Effector memory CD8-positive, alpha-beta T cell (primary cell): ENCODE measurements around the gene RFC5.
"Not testable (repeated sequence)": the region's sequence is repeated elsewhere in the genome, so short reads cannot be mapped to it uniquely, and the experiment has no call there.

Source experiments
- ATAC-seq: fragments of 150-1000 bp; cut with Tn5 transposase; replicated peaks from 2 replicates; pipeline ENCODE4 v1.10.0; 2021; ENCODE audit warnings: mild to moderate bottlenecking, moderate library complexity
- DNase-seq, 3 experiments: peaks; one replicate each; pipeline ENCODE4 v3.0.0; 2021
- H3K27ac Mint-ChIP-seq, 2 donors: one replicate each; pipeline ENCODE4 v1.8.0; 2022; ENCODE audit warnings: mild to moderate bottlenecking in 2 of 2, mixed read lengths in 2 of 2, moderate library complexity in 2 of 2
- H3K27me3 Mint-ChIP-seq, 2 donors: one replicate each; pipeline ENCODE4 v1.8.0; 2022; ENCODE audit warnings: mixed read lengths in 2 of 2
- H3K36me3 Mint-ChIP-seq: one replicate; pipeline ENCODE4 v1.8.0; 2022; ENCODE audit warnings: mild to moderate bottlenecking, moderate library complexity, mixed read lengths; ENCODE audit not compliant: insufficient read depth
- H3K4me1 Mint-ChIP-seq, 2 donors: one replicate each; pipeline ENCODE4 v1.8.0; 2022; ENCODE audit warnings: low read depth in 2 of 2, mixed read lengths in 2 of 2
- H3K4me3 Mint-ChIP-seq, 2 donors: one replicate each; pipeline ENCODE4 v1.8.0; 2022; ENCODE audit warnings: mild to moderate bottlenecking in 2 of 2, mixed read lengths in 2 of 2, moderate library complexity in 2 of 2
- H3K9me3 Mint-ChIP-seq, 2 donors: one replicate each; pipeline ENCODE4 v1.8.0; 2022; ENCODE audit warnings: mixed read lengths in 2 of 2

RFC5 gene

DNA sequence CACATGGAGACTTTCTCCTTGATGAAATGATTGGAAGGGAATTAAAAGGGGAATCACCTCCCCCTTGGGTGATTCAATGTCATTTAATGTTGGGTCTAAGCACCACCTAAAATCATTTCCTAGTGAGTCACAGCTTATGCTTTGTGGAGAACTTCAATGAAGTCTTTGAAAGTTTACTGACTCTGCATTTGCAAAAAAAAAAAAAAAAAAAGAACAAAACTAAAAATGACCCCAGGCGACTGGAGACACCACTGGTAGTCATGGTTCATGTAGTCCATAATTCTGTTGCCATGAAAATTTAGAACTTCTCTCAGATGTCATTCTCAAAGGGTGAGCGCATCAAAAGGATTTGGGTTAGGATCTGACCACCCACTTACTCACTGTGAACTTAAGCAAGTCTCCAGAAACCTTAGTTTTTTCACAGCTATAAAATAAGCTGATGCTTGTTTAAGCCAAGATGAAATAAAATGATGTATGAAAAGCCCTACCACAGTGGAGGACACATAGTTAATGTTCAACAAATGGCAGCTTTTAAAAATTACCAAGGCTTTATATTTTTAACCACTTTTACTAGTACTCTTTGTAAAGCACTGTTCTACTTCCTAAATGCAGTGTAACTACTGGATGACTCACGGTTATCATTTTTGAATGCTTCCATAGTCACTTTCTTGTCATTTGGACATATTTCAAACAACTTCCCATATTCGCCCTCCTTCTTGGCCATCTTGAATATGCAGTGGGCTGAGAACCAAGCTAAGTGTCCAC lies 29.6 kb upstream of the RFC5 start:
- Mint-ChIP-seq H3K36me3 (no peaks in the 10 kb centered on the region), H3K4me1 (no peaks in the 10 kb centered on the region), H3K27ac (no peak overlapping the region), H3K27me3 (peaks cover 28 to 48% of the 10 kb centered on the region in 2 donors), H3K9me3 (peaks cover 0 to 3% of the 10 kb centered on the region in 2 donors), H3K4me3 (no peak overlapping the region)
- DNase-seq (no peak), ATAC-seq (no peak)

DNA sequence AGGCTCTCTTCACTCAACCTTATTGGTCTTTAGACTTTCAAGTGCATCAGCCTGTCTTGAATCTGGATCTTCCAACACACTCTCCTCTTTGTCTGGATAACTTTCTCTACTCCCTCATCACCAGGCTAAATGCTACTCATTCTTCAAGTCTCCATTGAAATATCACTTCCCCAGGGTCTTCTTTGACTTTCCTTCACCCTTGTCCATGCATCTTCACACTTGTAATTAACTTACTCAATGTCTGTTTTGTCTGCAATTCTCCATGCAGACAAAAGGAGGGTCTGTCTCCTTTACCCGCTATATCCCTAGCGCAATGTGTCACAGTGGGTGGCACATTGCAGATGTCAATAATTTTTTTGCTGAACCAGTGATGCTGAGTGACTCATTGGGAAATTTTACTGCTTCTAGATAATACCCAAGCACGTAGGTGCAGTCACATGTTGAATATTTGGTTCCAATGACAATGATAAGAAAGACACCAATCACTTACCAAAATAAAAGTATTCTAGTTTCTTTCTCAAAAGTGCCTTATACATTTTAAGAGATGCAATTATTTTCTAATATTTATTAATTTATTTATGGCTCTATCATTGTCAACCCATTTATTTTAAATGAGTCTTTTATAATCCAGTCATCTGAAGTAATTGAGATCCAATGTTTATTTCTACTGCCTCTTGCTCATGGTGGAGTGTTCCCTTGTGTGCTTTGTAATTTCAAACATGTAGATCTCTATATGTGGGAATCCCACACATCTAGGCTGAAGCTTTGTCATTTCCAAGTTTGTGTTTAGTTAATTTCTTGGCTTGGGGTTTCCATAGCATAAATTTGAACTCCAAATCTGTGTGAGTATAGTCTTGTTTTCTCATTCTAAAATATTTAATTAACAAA lies 21.7 kb upstream of the RFC5 start:
- H3K4me1 Mint-ChIP-seq, result no peaks in the 10 kb centered on the region
- ATAC-seq, result no peak
- no peaks in the 10 kb centered on the region for H3K36me3 Mint-ChIP-seq
- DNase-seq, result no peak
- H3K9me3 Mint-ChIP-seq, result peaks cover 0 to 3% of the 10 kb centered on the region in 2 donors
- no peak overlapping the region for H3K27ac Mint-ChIP-seq
- peaks cover 22 to 25% of the 10 kb centered on the region in 2 donors for H3K27me3 Mint-ChIP-seq
- no peak overlapping the region for H3K4me3 Mint-ChIP-seq

DNA sequence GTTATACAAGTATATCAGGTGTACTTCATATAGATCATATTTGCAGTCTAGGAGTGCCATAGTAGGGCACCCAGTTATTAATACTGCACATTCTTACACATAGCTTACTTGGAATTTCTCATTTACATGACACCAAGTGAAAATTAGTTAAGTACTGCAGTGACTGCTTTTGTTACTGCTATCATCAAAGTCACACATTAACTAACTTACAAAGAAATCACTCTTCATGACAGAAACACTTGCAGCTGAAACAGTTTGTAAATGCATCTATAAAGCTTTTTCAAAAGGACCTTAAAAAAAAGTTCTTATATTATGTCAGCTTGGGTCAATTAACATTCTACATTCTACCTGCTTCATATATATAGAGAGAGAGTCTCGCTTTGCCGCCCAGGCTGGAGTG lies 17.8 kb upstream of the RFC5 start:
- no peak overlapping the region for H3K27ac Mint-ChIP-seq
- ATAC-seq (no peak), DNase-seq (no peak)
- no peak overlapping the region for H3K4me3 Mint-ChIP-seq
- H3K9me3 Mint-ChIP-seq, result no peaks in the 10 kb centered on the region
- peaks cover 11 to 15% of the 10 kb centered on the region in 2 donors for H3K27me3 Mint-ChIP-seq
- no peaks in the 10 kb centered on the region for H3K36me3 Mint-ChIP-seq
- H3K4me1 Mint-ChIP-seq, result no peaks in the 10 kb centered on the region

DNA sequence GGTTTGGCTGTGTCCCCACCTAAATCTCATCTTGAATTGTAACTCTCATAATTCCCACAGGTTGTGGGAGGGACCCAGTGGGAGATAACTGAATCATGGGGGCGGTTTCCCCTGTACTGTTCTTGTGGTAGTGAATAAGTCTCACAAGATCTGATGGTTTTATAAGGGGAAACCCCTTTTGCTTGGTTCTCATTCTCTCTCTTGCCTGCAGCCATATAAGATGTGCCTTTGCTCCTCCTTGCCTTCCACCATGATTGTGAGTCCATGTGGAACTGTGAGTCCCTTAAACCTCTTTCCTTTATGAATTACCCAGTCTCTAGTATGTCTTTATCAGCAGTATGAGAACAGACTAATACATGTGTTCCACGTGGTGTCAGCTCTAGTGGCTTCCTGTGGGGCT lies 16.7 kb upstream of the RFC5 start:
- H3K27ac Mint-ChIP-seq, DNase-seq, H3K9me3 Mint-ChIP-seq, ATAC-seq, H3K4me1 Mint-ChIP-seq, H3K27me3 Mint-ChIP-seq, H3K4me3 Mint-ChIP-seq, H3K36me3 Mint-ChIP-seq: not testable (repeated sequence)

DNA sequence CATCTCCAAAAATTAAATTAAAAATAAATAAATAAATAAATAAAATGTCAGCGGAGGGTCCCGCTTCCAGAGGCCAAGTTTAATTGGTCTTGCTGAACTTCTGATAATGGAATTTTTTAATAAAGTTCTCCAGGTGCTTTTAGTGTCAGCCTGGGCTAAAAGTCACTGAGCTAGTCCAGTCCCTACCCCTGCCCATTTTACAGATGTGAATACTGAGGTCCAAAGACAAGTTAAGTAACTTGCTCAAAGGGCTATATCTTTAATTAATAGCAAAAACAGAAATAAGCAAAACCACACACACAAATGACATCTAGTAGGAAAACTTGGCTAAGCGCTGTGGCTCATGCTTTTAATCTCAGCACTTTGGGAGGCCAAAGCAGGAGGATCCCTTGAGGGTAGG lies 5.6 kb upstream of the RFC5 start:
- Mint-ChIP-seq H3K27ac (no peak overlapping the region), H3K9me3 (no peaks in the 10 kb centered on the region)

DNA sequence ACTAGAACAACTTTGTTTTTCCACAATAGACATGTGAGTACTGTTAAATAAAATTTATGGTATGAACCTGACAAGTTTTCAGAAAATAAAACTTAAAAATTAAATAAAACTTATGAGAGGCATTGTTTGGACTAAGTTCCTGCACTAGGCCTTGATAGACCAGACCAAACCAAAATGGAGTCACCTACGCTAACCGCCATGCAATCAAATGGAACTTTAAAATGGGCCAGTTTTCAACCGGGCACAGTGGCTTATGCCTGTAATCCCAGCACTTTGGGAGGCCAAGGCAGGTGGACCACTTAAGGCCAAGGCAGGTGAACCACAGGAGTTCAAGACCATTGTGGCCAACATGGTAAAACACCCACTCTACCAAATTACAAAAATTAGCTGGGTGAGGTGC lies 5.1 kb upstream of the RFC5 start:
- peaks cover 1 to 2% of the 10 kb centered on the region in 2 donors for H3K4me1 Mint-ChIP-seq
- peaks cover 12% of the 10 kb centered on the region for H3K36me3 Mint-ChIP-seq
- no peaks in the 10 kb centered on the region for H3K9me3 Mint-ChIP-seq
- ATAC-seq, result no peak
- no peak for DNase-seq
- no peak overlapping the region for H3K4me3 Mint-ChIP-seq
- H3K27me3 Mint-ChIP-seq, result peaks cover 0 to 16% of the 10 kb centered on the region in 2 donors
- no peak overlapping the region for H3K27ac Mint-ChIP-seq

More for the DNA sequence above, 5.6 kb upstream of the RFC5 start:
- DNase-seq (no peak), ATAC-seq (no peak)
- peaks cover 0 to 16% of the 10 kb centered on the region in 2 donors for H3K27me3 Mint-ChIP-seq
- H3K36me3 Mint-ChIP-seq, result peaks cover 7% of the 10 kb centered on the region
- H3K4me1 Mint-ChIP-seq, result no peaks in the 10 kb centered on the region
- H3K4me3 Mint-ChIP-seq, result no peak overlapping the region

DNA sequence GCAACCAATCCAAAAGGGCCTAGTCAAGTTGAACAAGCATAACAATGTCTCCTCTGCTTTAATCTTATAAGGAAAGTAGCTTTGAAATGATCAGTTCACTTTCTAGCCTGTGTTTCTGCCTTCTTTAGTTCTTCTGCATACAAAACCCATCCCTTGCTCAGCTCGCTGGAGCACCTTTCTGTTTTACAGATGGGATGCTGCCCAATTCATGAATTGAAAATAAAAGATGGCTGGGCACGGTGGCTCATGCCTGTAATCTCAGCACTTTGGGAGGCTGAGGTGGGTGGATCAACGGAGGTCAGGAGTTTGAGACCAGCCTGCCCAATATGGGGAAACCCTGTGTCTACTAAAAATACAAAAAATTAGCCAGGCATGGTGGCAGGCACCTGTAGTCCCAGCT lies 4.5 kb upstream of the RFC5 start:
- DNase-seq (no peak), ATAC-seq (no peak)
- Mint-ChIP-seq H3K9me3 (no peaks in the 10 kb centered on the region), H3K27ac (no peak overlapping the region), H3K4me3 (no peak overlapping the region), H3K4me1 (peaks cover 4 to 5% of the 10 kb centered on the region in 2 donors), H3K27me3 (peaks cover 0 to 16% of the 10 kb centered on the region in 2 donors), H3K36me3 (peaks cover 17% of the 10 kb centered on the region)

DNA sequence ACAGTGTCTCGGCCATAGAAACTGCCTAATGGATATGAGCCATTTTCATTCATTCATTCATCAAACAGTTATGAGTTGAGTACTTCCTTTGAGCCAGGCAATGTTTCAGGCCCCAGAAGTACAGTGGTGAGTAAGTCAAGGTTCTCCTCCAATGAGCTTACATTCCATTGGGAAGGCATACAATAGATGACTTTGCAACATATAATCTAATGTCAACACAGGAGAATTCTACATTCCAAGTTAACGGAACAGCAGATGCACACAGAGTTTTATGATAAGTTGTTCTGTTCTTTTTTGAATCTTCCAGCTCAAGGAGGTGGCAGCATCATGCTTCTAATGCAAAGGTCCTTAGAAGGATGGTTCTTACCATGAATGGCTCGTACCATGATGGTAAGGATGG lies 3.2 kb upstream of the RFC5 start:
- H3K4me1 Mint-ChIP-seq, result peaks cover 13 to 14% of the 10 kb centered on the region in 2 donors
- DNase-seq (no peak), ATAC-seq (no peak)
- H3K36me3 Mint-ChIP-seq, result peaks cover 24% of the 10 kb centered on the region
- no peak overlapping the region for H3K27ac Mint-ChIP-seq
- H3K4me3 Mint-ChIP-seq, result no peak overlapping the region
- H3K9me3 Mint-ChIP-seq, result no peaks in the 10 kb centered on the region
- peaks cover 0 to 16% of the 10 kb centered on the region in 2 donors for H3K27me3 Mint-ChIP-seq

DNA sequence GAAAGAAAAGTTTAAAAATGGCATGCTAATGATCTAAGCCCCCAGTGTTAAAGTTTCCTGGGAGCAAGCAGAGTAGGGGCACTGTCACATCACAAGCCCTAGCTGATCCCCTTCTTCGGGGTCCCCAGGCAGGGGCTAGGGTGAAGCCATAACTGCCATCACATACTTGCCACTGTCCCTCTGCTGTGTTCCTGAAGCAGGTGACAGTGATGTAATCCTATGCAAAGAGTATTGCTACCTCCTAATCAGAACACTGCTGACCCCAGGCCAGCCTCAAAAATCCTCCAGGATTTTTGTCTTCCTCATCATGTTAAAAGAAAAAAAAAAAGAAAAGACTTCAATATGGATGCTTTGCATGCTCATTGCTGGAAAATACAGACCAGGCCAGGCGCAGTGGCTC lies 1.2 kb upstream of the RFC5 start:
- Mint-ChIP-seq H3K36me3 (peaks cover 24% of the 10 kb centered on the region), H3K4me3 (peak overlapping the region; percentile 91), H3K27ac (peak overlapping the region in 1 of 2 donors; percentile 95), H3K27me3 (no peaks in the 10 kb centered on the region), H3K9me3 (no peaks in the 10 kb centered on the region), H3K4me1 (peaks cover 13 to 14% of the 10 kb centered on the region in 2 donors)
- ATAC-seq, result no peak
- no peak for DNase-seq

DNA sequence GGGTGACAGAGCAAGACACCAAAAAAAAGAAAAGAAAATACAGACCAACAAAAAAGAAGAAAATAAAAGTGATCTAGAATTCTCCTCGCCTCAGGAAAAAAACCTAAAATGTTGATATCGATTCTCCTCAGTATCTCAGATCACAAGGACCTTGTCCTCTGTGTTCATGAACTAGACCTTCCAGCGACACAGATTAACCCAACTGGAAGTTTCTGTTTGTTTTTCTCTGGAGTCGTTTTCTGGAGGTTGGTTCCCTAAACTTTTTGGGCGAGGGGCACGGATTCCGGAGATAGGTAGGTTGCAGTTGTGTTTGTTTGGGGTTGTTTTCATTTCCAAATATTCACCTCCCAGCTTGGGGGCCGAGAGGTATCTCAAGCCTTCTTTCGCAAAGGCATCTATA lies 559 bp upstream of the RFC5 start:
- no peaks in the 10 kb centered on the region for H3K27me3 Mint-ChIP-seq
- peaks cover 13 to 14% of the 10 kb centered on the region in 2 donors for H3K4me1 Mint-ChIP-seq
- H3K4me3 Mint-ChIP-seq, result peak overlapping the region; percentile 91
- no peaks in the 10 kb centered on the region for H3K9me3 Mint-ChIP-seq
- ATAC-seq (no peak), DNase-seq (no peak)
- H3K36me3 Mint-ChIP-seq, result peaks cover 29% of the 10 kb centered on the region
- peak overlapping the region; percentile 95 for H3K27ac Mint-ChIP-seq

DNA sequence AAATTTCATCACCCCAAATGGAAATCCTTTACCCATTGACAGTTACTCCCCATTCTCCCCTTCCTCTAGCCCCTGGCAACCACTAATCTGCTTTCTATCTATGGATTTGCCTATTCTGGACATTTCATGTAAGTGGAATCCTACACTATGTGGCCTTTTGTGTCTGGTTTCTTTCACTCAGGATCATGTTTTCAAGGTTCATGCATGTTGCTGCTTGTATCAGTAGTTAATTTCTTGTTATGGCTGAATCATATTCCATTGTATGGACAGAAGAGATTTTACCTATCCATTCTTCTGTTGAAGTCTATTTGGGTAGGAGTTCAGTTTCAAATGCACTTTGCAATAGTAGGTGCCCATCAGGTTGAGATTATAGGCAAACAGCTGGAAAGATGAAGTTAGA lies 1.4 kb downstream of the RFC5 start:
- peak overlapping the region; percentile 91 for H3K4me3 Mint-ChIP-seq

DNA sequence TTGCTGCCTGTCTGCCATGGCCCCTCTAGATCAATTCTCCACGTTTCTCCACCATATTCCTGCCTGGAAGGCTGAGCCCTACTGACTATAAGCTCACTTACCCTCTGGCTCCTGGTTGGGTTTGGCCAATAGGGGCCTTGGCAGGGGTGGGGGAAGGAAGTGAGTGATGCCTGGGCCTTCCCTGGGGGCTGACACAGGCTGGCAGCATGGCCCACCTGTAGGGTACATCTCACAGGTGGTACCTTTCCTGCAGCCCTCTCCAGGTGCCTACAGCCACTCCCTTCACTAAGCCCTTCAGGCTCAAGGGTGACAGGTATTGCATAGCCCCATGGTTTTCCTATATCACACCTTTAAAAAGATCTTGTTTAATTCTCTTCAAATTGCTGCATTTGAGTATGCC lies 3.5 kb downstream of the RFC5 start:
- no peak overlapping the region for H3K27ac Mint-ChIP-seq
- no peak for ATAC-seq
- no peak overlapping the region for H3K4me3 Mint-ChIP-seq
- H3K36me3 Mint-ChIP-seq, result peaks cover 39% of the 10 kb centered on the region
- H3K4me1 Mint-ChIP-seq, result peaks cover 13 to 14% of the 10 kb centered on the region in 2 donors
- DNase-seq, result no peak
- H3K27me3 Mint-ChIP-seq, result no peaks in the 10 kb centered on the region
- no peaks in the 10 kb centered on the region for H3K9me3 Mint-ChIP-seq

More for the DNA sequence above, 1.4 kb downstream of the RFC5 start:
- no peak for ATAC-seq
- Mint-ChIP-seq H3K4me1 (peaks cover 13 to 14% of the 10 kb centered on the region in 2 donors), H3K27me3 (no peaks in the 10 kb centered on the region), H3K9me3 (no peaks in the 10 kb centered on the region), H3K27ac (peak overlapping the region in 1 of 2 donors; percentile 60), H3K36me3 (peaks cover 36% of the 10 kb centered on the region)
- DNase-seq, result no peak

DNA sequence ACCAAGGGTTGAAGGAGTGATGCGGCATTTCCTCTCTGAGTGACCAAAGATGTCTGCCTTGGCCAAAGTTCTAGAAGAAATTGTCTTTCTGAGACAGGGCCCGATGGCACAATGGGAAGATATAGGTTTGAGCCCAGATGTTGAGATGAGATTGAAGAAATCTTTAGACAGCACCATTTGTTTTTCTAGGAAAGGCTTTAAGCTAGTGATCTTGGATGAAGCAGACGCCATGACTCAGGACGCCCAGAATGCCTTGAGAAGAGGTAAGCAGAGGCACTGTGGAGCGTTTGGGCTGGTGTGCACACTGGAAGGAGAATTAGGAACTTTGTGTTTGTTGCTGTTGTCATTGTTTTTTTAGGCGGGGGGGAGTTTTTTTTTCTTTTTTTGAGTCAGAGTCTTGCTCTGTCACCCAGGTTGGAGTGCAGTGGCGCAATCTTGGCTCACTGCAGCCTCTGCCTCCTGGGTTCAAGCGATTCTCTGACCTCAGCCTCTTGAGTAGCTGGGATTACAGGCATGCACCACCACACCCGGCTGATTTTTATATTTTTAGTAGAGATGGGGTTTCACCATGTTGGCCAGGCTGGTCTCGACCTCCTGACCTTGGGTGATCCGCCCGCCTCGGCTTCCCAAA lies 5.7 kb downstream of the RFC5 start:
- ATAC-seq, H3K9me3 Mint-ChIP-seq, H3K4me3 Mint-ChIP-seq, DNase-seq, H3K4me1 Mint-ChIP-seq, H3K27me3 Mint-ChIP-seq: not testable (repeated sequence)
- Mint-ChIP-seq H3K27ac (peak overlapping the region; percentile 33 to 76), H3K36me3 (peaks cover 28% of the 10 kb centered on the region)
